ENCODE measurements around the gene EDIL3. TPM values are rescaled to one million over a fixed set of nuclear protein-coding genes. Genes with fewer than 3 reads are reported as not detected.

The EDIL3 gene
- total and polyA plus RNA-seq, 2 of the 13 experiments (the other 11 are each of a cell fraction or from before 2014, with no cell fraction given): 0.01 TPM; not detected in 1

DNA sequence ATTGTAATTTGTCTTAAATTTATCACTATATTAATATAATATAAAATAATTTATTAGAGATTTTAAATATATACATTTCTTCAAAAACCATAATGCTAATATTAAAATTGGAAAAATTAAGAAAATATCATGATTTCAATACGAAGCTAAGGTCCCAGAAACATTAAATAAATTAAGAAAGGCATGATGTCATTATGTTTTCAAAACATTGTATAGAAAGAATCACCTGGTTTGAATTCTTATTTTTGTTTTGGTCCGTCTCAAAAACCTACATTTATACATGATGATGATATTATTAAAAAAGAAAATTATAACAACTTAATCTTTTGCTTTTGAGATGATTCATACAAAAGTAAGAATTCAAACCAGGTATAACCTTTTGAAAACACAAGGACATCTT is 8.2 kb upstream of the EDIL3 start:
- H3K36me3 ChIP-seq (replicated peaks in 1 of 2; ENCODE audit: control insufficient read depth in 1 of 2, insufficient read depth in 2 of 2, low read length in 2 of 2): no peaks in the 10 kb centered on the region
- H3K4me3 ChIP-seq (replicated peaks in 1 of 3; ENCODE audit: insufficient read depth in 1 of 3, low read depth in 2 of 3, low read length in 3 of 3): no peak overlapping the region
- in situ Hi-C loops (cut with HindIII; ENCODE audit: extremely low pct_ligation_motif_present, low pct_unique_long_range_greater_than_20kb) (no loop called here), intact Hi-C loops (cut with micrococcal nuclease; ENCODE audit: unreplicated experiment) (no loop called here)
- DNase-seq (ENCODE audit: low spot score) (no peak), ATAC-seq (no peak), FAIRE-seq (no peak)
- no TSS peak for BruUV-seq (replicated peaks)
- WGBS (ENCODE audit: low lambda C conversion rate): under 1% methylated on average over 2 of the region's 2 CpGs
- no peaks in the 10 kb centered on the region for H3K4me1 ChIP-seq (ENCODE audit: insufficient read depth, low read length)
- H3K4me2 ChIP-seq (ENCODE audit: low read depth, low read length): no peak overlapping the region
- H3K27me3 ChIP-seq (ENCODE audit: control insufficient read depth in 1 of 2, insufficient read depth in 2 of 2, low read length in 2 of 2): no peaks in the 10 kb centered on the region
- POLR2A ChIA-PET: no interaction called here
- no peak overlapping the region for H3K9ac ChIP-seq (ENCODE audit: insufficient read depth, low read depth, low read length)
- H3K9me3 ChIP-seq (ENCODE audit: low read length): no peaks in the 10 kb centered on the region
- TF ChIP-seq ZNF543 (CRISPR knock-in tag; IDR thresholded peaks at IDR 0.05) (no peak), ATF7 (IDR thresholded peaks at IDR 0.05) (peak; percentile 60; the same call in 1 of the 2 replicates), ATF7 (CRISPR knock-in tag; IDR thresholded peaks at IDR 0.05) (no peak), ZNF772 (CRISPR knock-in tag; IDR thresholded peaks at IDR 0.05) (no peak)
- no peak overlapping the region for H2AFZ ChIP-seq (ENCODE audit: low read length)
- CTCF ChIA-PET (ENCODE audit: low intra/inter-chr PET ratio, low total read pairs): no interaction called here
- no peaks in the 10 kb centered on the region for H4K20me1 ChIP-seq (ENCODE audit: insufficient read depth, low read length)
- H3K79me2 ChIP-seq (ENCODE audit: insufficient read depth, low read length): no peaks in the 10 kb centered on the region
- H3K27ac ChIP-seq (ENCODE audit: extremely low read length, insufficient read depth, low read length): no peak overlapping the region

DNA sequence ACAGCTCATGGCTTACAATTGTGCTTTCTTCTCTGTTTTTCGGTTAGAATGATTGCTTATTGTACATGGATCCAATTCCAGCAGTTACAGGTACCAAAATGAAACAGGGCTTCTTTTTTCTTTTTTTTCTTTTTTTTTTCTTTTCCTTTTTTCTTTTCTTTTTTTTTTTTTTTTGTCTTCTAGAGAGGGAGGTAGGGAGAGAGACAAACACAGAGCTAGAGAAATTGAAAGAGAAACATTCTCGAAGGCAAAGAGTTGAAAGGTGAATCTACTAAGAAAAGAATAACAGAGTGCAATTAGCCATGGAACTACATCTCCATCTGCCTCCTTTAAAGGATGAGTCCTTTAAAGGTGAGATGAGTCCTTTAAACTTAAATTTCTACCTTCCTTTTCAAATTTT is 1.0 kb upstream of the EDIL3 start:
- intact Hi-C loops (cut with micrococcal nuclease; ENCODE audit: unreplicated experiment) (no loop called here), in situ Hi-C loops (cut with HindIII; ENCODE audit: extremely low pct_ligation_motif_present, low pct_unique_long_range_greater_than_20kb) (no loop called here)
- ChIA-PET POLR2A (no interaction called here), CTCF (ENCODE audit: low intra/inter-chr PET ratio, low total read pairs) (no interaction called here)
- Histone ChIP-seq H2AFZ (ENCODE audit: low read length) (no peak overlapping the region), H3K4me1 (ENCODE audit: insufficient read depth, low read length) (peaks cover 16% of the 10 kb centered on the region; the same call in 1 of the 2 replicates), H4K20me1 (ENCODE audit: insufficient read depth, low read length) (no peaks in the 10 kb centered on the region), H3K36me3 (replicated peaks in 1 of 2; ENCODE audit: control insufficient read depth in 1 of 2, insufficient read depth in 2 of 2, low read length in 2 of 2) (no peaks in the 10 kb centered on the region), H3K27ac (ENCODE audit: extremely low read length, insufficient read depth, low read length) (no peak overlapping the region), H3K4me2 (ENCODE audit: low read depth, low read length) (no peak overlapping the region), H3K79me2 (ENCODE audit: insufficient read depth, low read length) (no peaks in the 10 kb centered on the region), H3K27me3 (ENCODE audit: control insufficient read depth in 1 of 2, insufficient read depth in 2 of 2, low read length in 2 of 2) (peaks cover 2 to 35% of the 10 kb centered on the region in 2 experiments; a peak in 3 of 5 replicates), H3K9me3 (ENCODE audit: low read length) (no peaks in the 10 kb centered on the region), H3K4me3 (replicated peaks in 1 of 3; ENCODE audit: insufficient read depth in 1 of 3, low read depth in 2 of 3, low read length in 3 of 3) (no peak overlapping the region), H3K9ac (ENCODE audit: insufficient read depth, low read depth, low read length) (no peak overlapping the region)
- no peak for DNase-seq (ENCODE audit: low spot score)
- no peak for FAIRE-seq
- 16% methylated on average over 2 of the region's 2 CpGs for WGBS (ENCODE audit: low lambda C conversion rate)
- no peak for ATAC-seq
- no TSS peak for BruUV-seq (replicated peaks)
- TF ChIP-seq EZH2 (conservative IDR thresholded peaks at IDR 0.05; ENCODE audit: low read depth, low read length): no peak
- TF ChIP-seq ZFP36L1 (CRISPR knock-in tag; IDR thresholded peaks at IDR 0.05): no peak
- no peak for TF ChIP-seq HOXD1 (CRISPR knock-in tag; IDR thresholded peaks at IDR 0.05)
- no peak for TF ChIP-seq MYC (CRISPR knock-in tag; IDR thresholded peaks at IDR 0.05; ENCODE audit: borderline replicate concordance)
- no peak for TF ChIP-seq ZKSCAN1 (IDR thresholded peaks at IDR 0.05; ENCODE audit: low read length)
- no peak for TF ChIP-seq ZBTB8A (CRISPR knock-in tag; IDR thresholded peaks at IDR 0.05; ENCODE audit: borderline replicate concordance, low read depth)
- TF ChIP-seq ZNF720 (CRISPR knock-in tag; IDR thresholded peaks at IDR 0.05): no peak
- TF ChIP-seq CHD2 (IDR thresholded peaks at IDR 0.05; ENCODE audit: low read depth, low read length): no peak
- TF ChIP-seq MED1 (CRISPR knock-in tag; IDR thresholded peaks at IDR 0.05): no peak
- TF ChIP-seq ZNF230 (CRISPR knock-in tag; IDR thresholded peaks at IDR 0.05): no peak
- TF ChIP-seq SOX6 (IDR thresholded peaks at IDR 0.05): no peak
- no peak for TF ChIP-seq SOX6 (CRISPR knock-in tag; IDR thresholded peaks at IDR 0.05)
- TF ChIP-seq TCF12 (IDR thresholded peaks at IDR 0.05): no peak
- no peak for TF ChIP-seq TCF12 (CRISPR knock-in tag; IDR thresholded peaks at IDR 0.05)
- TF ChIP-seq, protein P1, sequence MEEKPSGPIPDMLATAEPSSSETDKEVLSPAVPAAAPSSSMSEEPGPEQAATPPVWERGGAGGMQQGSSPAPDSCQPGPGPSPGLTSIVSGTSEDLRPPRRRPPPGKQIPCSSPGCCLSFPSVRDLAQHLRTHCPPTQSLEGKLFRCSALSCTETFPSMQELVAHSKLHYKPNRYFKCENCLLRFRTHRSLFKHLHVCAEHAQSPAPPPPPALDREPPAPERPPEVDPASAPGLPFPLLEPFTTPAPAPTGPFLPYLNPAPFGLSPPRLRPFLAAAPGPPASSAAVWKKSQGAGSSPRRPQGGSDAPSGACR (CRISPR knock-in tag; IDR thresholded peaks at IDR 0.05): no peak
- no peak for TF ChIP-seq ZNF34 (CRISPR knock-in tag; IDR thresholded peaks at IDR 0.05; ENCODE audit: borderline replicate concordance)
- no peak for TF ChIP-seq NR1H2 (CRISPR knock-in tag; IDR thresholded peaks at IDR 0.05; ENCODE audit: borderline replicate concordance, low read depth)
- no peak for TF ChIP-seq ZNF75D (CRISPR knock-in tag; IDR thresholded peaks at IDR 0.05; ENCODE audit: borderline replicate concordance)

All from HepG2 (cell line).